ENCODE data around the gene ITGAL. TPM values are rescaled to one million over a fixed set of nuclear protein-coding genes. Genes with fewer than 3 reads are reported as not detected.
A peak's percentile ranks its signal among the peaks of the same experiment; 100 is the strongest.

Gene ITGAL
- total and polyA plus RNA-seq, 2 donors: 48.6 to 51.3 TPM

DNA sequence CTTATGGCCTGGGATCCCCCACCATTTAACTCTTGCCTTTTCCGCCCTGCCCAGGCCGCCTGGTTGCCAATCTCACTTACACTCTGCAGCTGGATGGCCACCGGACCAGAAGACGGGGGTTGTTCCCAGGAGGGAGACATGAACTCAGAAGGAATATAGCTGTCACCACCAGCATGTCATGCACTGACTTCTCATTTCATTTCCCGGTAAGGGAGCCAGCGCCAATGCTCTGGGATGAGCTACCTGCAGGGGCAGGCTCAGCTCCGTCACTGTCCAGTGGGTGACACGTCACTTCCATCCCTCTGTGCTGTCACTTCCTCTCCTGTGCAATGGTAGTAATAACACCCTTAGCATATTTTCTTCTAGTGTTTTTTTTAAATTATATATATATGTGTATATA is 26.7 kb downstream of the ITGAL start:
- no peak overlapping the region for H3K4me3 ChIP-seq (ENCODE audit: low read length in 2 of 2)
- H3K36me3 ChIP-seq (ENCODE audit: control insufficient read depth in 2 of 2, insufficient read depth in 2 of 2, low read length in 1 of 2): peaks cover 85 to 90% of the 10 kb centered on the region in 2 donors
- 95% methylated on average over 8 of the region's 8 CpGs for WGBS
- no peaks in the 10 kb centered on the region for H3K4me1 ChIP-seq (ENCODE audit: control insufficient read depth in 2 of 2, insufficient read depth in 2 of 2, low read length in 2 of 2)
- DNase-seq (ENCODE audit: low read depth in 6 of 9, low spot score in 9 of 9): no peak
- H3K27me3 ChIP-seq (ENCODE audit: control insufficient read depth in 2 of 2, insufficient read depth in 1 of 2, low read length in 1 of 2): no peaks in the 10 kb centered on the region
- no peak overlapping the region for H3K27ac ChIP-seq (ENCODE audit: low read depth in 1 of 2, low read length in 1 of 2)
- no peaks in the 10 kb centered on the region for H3K9me3 ChIP-seq (ENCODE audit: control insufficient read depth in 2 of 2, insufficient read depth in 1 of 2, low read length in 1 of 2)

DNA sequence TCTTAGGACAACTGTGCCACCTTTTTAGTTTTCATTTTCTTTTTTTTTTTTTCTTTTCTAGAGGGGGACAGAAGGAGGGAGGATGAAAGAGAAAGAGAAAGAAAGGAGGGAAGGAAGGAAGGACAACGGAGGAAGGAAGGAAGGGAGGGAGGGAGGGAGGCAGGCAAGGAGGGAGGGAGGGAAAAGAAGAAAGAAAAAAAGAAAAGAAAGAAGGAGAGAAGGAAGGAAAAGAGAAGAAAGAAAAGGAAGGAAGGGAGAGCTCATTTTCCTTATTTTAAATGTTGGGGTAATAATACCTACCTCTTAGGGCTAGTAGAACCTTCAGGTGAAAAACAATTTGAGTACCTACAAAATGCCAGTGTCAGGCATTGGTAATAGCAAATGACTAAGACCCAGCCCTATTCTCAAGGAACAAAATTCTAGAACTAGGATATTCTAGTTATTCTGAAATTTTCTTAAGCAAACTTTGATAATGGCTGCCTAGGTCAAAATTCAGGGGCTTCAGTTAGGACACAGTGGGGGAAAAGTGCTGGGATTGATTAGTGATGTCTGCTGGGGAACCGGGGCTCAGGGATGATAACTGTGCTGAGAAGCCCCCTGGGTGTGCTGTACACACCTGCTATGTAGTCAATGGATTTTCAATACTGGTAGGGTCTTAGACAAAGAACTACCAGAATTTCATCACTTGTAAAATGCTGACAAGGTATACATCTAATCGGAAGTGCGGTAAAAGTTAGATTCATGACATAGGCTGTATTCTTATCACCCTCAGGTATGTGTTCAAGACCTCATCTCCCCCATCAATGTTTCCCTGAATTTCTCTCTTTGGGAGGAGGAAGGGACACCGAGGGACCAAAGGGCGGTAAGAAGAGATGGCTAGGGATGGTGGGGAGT is 31.1 kb downstream of the ITGAL start:
- DNase-seq (ENCODE audit: low read depth in 6 of 9, low spot score in 9 of 9): no peak
- 97% methylated on average over 6 of the region's 6 CpGs for WGBS
- no peak overlapping the region for H3K4me3 ChIP-seq (ENCODE audit: low read length in 2 of 2)

DNA sequence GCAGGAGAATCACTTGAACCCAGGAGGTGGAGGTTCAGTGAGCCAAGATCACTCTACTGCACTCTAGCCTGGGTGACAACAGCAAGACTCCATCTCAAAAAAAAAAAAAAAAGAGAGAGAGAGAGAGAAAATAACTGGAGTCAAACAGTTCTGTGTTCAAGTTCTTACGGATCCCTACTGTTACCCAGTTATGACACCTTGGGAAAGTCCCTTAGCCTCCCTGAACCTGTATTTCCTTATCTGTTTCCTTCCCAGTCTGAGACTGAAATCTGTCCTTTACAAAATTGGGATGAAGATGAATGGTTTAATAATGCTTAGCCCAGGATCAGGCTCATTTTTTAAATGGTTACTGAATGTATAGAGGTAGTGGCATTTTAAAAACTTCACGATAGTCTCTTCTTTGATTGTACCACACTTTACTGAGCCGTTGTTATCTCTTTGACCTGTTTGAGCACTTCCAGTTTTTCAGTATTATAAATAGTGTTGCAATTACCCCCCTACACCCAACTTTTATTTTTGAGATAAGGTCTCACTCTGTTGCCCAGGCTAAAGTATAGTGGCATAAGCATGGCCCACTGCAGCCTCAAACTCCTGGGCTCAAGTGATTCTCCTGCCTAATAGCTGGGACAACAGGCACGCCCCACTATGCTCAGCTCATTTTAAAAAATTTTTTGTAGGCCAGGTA is 36.7 kb downstream of the ITGAL start:
- H3K27ac ChIP-seq (ENCODE audit: low read depth in 1 of 2, low read length in 1 of 2): no peak overlapping the region
- H3K27me3 ChIP-seq (ENCODE audit: control insufficient read depth in 2 of 2, insufficient read depth in 1 of 2, low read length in 1 of 2): no peaks in the 10 kb centered on the region
- WGBS: 96% methylated on average over 4 of the region's 4 CpGs
- no peaks in the 10 kb centered on the region for H3K9me3 ChIP-seq (ENCODE audit: control insufficient read depth in 2 of 2, insufficient read depth in 1 of 2, low read length in 1 of 2)
- no peak overlapping the region for H3K4me3 ChIP-seq (ENCODE audit: low read length in 2 of 2)
- no peak for DNase-seq (ENCODE audit: low read depth in 6 of 9, low spot score in 9 of 9)
- H3K36me3 ChIP-seq (ENCODE audit: control insufficient read depth in 2 of 2, insufficient read depth in 2 of 2, low read length in 1 of 2): peaks cover 85 to 88% of the 10 kb centered on the region in 2 donors
- no peaks in the 10 kb centered on the region for H3K4me1 ChIP-seq (ENCODE audit: control insufficient read depth in 2 of 2, insufficient read depth in 2 of 2, low read length in 2 of 2)

More for the DNA sequence above, 31.1 kb downstream of the ITGAL start:
- Histone ChIP-seq H3K27ac (ENCODE audit: low read depth in 1 of 2, low read length in 1 of 2) (no peak overlapping the region), H3K4me1 (ENCODE audit: control insufficient read depth in 2 of 2, insufficient read depth in 2 of 2, low read length in 2 of 2) (no peaks in the 10 kb centered on the region), H3K9me3 (ENCODE audit: control insufficient read depth in 2 of 2, insufficient read depth in 1 of 2, low read length in 1 of 2) (no peaks in the 10 kb centered on the region), H3K27me3 (ENCODE audit: control insufficient read depth in 2 of 2, insufficient read depth in 1 of 2, low read length in 1 of 2) (no peaks in the 10 kb centered on the region), H3K36me3 (ENCODE audit: control insufficient read depth in 2 of 2, insufficient read depth in 2 of 2, low read length in 1 of 2) (peaks cover 78 to 82% of the 10 kb centered on the region in 2 donors)

GRCh38 chr16:30510376-30510938 is 37.9 kb downstream of the ITGAL start:
- Histone ChIP-seq H3K4me3 (ENCODE audit: low read length in 2 of 2) (no peak overlapping the region), H3K36me3 (ENCODE audit: control insufficient read depth in 2 of 2, insufficient read depth in 2 of 2, low read length in 1 of 2) (peaks cover 85% of the 10 kb centered on the region in 2 donors), H3K9me3 (ENCODE audit: control insufficient read depth in 2 of 2, insufficient read depth in 1 of 2, low read length in 1 of 2) (no peaks in the 10 kb centered on the region), H3K27me3 (ENCODE audit: control insufficient read depth in 2 of 2, insufficient read depth in 1 of 2, low read length in 1 of 2) (no peaks in the 10 kb centered on the region), H3K27ac (ENCODE audit: low read depth in 1 of 2, low read length in 1 of 2) (peak overlapping the region in 1 of 2 donors; percentile 15), H3K4me1 (ENCODE audit: control insufficient read depth in 2 of 2, insufficient read depth in 2 of 2, low read length in 2 of 2) (no peaks in the 10 kb centered on the region)
- WGBS: 97% methylated on average over 4 of the region's 4 CpGs
- no peak for DNase-seq (ENCODE audit: low read depth in 6 of 9, low spot score in 9 of 9)

- no peak overlapping the region for H3K27ac ChIP-seq (ENCODE audit: low read depth in 1 of 2, low read length in 1 of 2)
- peaks cover 84 to 87% of the 10 kb centered on the region in 2 donors for H3K36me3 ChIP-seq (ENCODE audit: control insufficient read depth in 2 of 2, insufficient read depth in 2 of 2, low read length in 1 of 2)
- H3K4me1 ChIP-seq (ENCODE audit: control insufficient read depth in 2 of 2, insufficient read depth in 2 of 2, low read length in 2 of 2): no peaks in the 10 kb centered on the region
- no peak overlapping the region for H3K4me3 ChIP-seq (ENCODE audit: low read length in 2 of 2)
- 98% methylated on average over 3 of the region's 3 CpGs for WGBS
- no peaks in the 10 kb centered on the region for H3K9me3 ChIP-seq (ENCODE audit: control insufficient read depth in 2 of 2, insufficient read depth in 1 of 2, low read length in 1 of 2)
- DNase-seq (ENCODE audit: low read depth in 6 of 9, low spot score in 9 of 9): no peak
- no peaks in the 10 kb centered on the region for H3K27me3 ChIP-seq (ENCODE audit: control insufficient read depth in 2 of 2, insufficient read depth in 1 of 2, low read length in 1 of 2)
Measured at GRCh38 chr16:30511509-30511908, 39.0 kb downstream of the ITGAL start.

DNA sequence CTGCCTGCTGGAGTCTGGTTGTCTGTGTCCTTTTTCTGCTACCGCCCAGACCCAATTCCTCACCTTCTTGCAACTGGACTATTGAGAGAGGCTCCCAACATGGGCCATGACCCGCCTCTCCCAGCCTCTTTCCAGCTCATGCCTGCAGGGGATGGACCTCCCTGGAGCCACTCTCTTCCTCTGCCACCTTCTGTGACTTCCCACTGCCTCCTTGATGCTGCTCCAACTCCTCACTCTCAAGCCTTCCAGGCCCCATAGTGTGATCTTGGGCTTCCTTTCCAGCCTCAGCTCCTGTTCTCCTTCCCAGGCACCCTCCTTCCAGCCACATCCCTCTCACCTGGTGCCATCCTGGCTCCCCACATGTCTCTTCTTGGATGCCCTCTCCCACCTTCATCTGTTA is 42.7 kb downstream of the ITGAL start:
- WGBS: 95% methylated on average over 2 of the region's 2 CpGs

GRCh38 chr16:30518552-30518951 is 46.0 kb downstream of the ITGAL start:
- no peak overlapping the region for H3K4me3 ChIP-seq (ENCODE audit: low read length in 2 of 2)
- no peak for DNase-seq (ENCODE audit: low read depth in 6 of 9, low spot score in 9 of 9)
- no peaks in the 10 kb centered on the region for H3K9me3 ChIP-seq (ENCODE audit: control insufficient read depth in 2 of 2, insufficient read depth in 1 of 2, low read length in 1 of 2)
- H3K36me3 ChIP-seq (ENCODE audit: control insufficient read depth in 2 of 2, insufficient read depth in 2 of 2, low read length in 1 of 2): peaks cover 83% of the 10 kb centered on the region in 2 donors
- 98% methylated on average over 10 of the region's 10 CpGs for WGBS
- no peak overlapping the region for H3K27ac ChIP-seq (ENCODE audit: low read depth in 1 of 2, low read length in 1 of 2)
- no peaks in the 10 kb centered on the region for H3K4me1 ChIP-seq (ENCODE audit: control insufficient read depth in 2 of 2, insufficient read depth in 2 of 2, low read length in 2 of 2)
- no peaks in the 10 kb centered on the region for H3K27me3 ChIP-seq (ENCODE audit: control insufficient read depth in 2 of 2, insufficient read depth in 1 of 2, low read length in 1 of 2)

More for the DNA sequence above, 42.7 kb downstream of the ITGAL start:
- Histone ChIP-seq H3K4me3 (ENCODE audit: low read length in 2 of 2) (no peak overlapping the region), H3K4me1 (ENCODE audit: control insufficient read depth in 2 of 2, insufficient read depth in 2 of 2, low read length in 2 of 2) (no peaks in the 10 kb centered on the region), H3K27me3 (ENCODE audit: control insufficient read depth in 2 of 2, insufficient read depth in 1 of 2, low read length in 1 of 2) (no peaks in the 10 kb centered on the region), H3K9me3 (ENCODE audit: control insufficient read depth in 2 of 2, insufficient read depth in 1 of 2, low read length in 1 of 2) (no peaks in the 10 kb centered on the region), H3K27ac (ENCODE audit: low read depth in 1 of 2, low read length in 1 of 2) (no peak overlapping the region), H3K36me3 (ENCODE audit: control insufficient read depth in 2 of 2, insufficient read depth in 2 of 2, low read length in 1 of 2) (peaks cover 94 to 95% of the 10 kb centered on the region in 2 donors)
- DNase-seq (ENCODE audit: low read depth in 6 of 9, low spot score in 9 of 9): no peak

DNA sequence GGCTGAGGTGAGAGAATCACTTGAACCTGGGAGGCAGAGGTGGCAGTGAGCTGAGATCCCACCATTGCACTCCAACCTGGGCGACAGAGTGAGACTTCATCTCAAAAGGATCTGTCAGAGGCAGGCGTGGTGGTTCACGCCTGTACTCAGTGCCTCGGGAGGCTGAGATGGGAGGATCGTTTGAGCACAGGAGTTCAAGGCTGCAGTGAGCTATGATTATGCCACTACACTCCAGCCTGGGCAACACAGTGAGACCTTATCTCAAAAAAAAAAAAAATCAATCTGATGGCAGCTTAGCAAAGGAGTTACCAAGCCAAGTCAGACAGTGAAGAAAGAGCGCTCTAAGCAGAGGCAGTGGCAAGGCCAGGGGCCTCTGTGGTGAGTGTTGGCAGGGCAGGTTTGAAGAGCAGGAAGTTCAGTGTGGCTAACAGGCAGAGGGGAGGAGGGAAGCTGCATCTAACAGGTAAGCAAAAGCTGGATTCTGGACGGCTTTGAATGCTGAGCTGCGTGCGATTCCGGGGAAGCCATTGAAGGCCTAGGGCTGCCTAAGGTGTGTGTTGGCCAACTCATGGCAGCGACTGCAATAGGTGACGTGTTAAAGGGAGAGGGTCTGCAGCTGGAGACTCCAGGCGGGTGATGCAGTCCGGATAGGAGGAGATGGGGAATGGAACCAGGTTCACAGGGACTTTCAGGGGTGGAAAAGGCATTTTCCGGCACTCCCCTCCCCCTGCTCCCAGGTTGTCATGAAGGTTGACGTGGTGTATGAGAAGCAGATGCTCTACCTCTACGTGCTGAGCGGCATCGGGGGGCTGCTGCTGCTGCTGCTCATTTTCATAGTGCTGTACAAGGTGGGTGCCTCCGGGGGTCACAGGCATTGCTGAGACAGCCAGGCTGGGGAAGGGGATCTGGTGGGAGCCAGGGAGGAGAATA is 46.8 kb downstream of the ITGAL start:
- Histone ChIP-seq H3K27ac (ENCODE audit: low read depth in 1 of 2, low read length in 1 of 2) (no peak overlapping the region), H3K9me3 (ENCODE audit: control insufficient read depth in 2 of 2, insufficient read depth in 1 of 2, low read length in 1 of 2) (no peaks in the 10 kb centered on the region), H3K4me3 (ENCODE audit: low read length in 2 of 2) (no peak overlapping the region), H3K36me3 (ENCODE audit: control insufficient read depth in 2 of 2, insufficient read depth in 2 of 2, low read length in 1 of 2) (peaks cover 76 to 77% of the 10 kb centered on the region in 2 donors), H3K4me1 (ENCODE audit: control insufficient read depth in 2 of 2, insufficient read depth in 2 of 2, low read length in 2 of 2) (no peaks in the 10 kb centered on the region), H3K27me3 (ENCODE audit: control insufficient read depth in 2 of 2, insufficient read depth in 1 of 2, low read length in 1 of 2) (no peaks in the 10 kb centered on the region)
- WGBS: 96% methylated on average over 20 of the region's 20 CpGs
- no peak for DNase-seq (ENCODE audit: low read depth in 6 of 9, low spot score in 9 of 9)

Measured in thymus (tissue), 11 donors.